HG02884 (cell line): ENCODE results near the gene PARP2.
"Not testable (repeated sequence)": the region's sequence is repeated elsewhere in the genome, so short reads cannot be mapped to it uniquely, and the experiment has no call there.

Source experiments
- ATAC-seq: cut with Tn5 transposase; IDR thresholded peaks from one replicate; pipeline ENCODE4 v1.9.1; 2021; ENCODE audit warnings: mild to moderate bottlenecking, moderate library complexity; ENCODE audit not compliant: unreplicated experiment

The PARP2 gene

GRCh38 chr14:20343092-20343861, at the start of gene PARP2:
PARP2 (plus strand) TSS chr14:20343635; CDS start chr14:20343642, 7 bp downstream.
- peak; percentile 94 for ATAC-seq

GRCh38 chr14:20294636-20295035, 48.8 kb upstream of the PARP2 start:
- ATAC-seq = no peak

GRCh38 chr14:20295067-20295466, 48.4 kb upstream of the PARP2 start:
- ATAC-seq = peak; percentile 84

GRCh38 chr14:20302042-20302755, 41.2 kb upstream of the PARP2 start:
- no peak for ATAC-seq

GRCh38 chr14:20305265-20306078, 38.0 kb upstream of the PARP2 start, which contains the start of gene TTC5:
TTC5 (minus strand) TSS chr14:20305951; CDS start chr14:20305937, 14 bp downstream.
- peak; percentile 92 for ATAC-seq

GRCh38 chr14:20306079-20306423, 37.4 kb upstream of the PARP2 start:
- no peak for ATAC-seq

GRCh38 chr14:20314026-20314425, 29.4 kb upstream of the PARP2 start:
- no peak for ATAC-seq

GRCh38 chr14:20317720-20318119, 25.7 kb upstream of the PARP2 start:
- no peak for ATAC-seq

- ATAC-seq = no peak
Observed at GRCh38 chr14:20327005-20327869, 16.2 kb upstream of the PARP2 start.

- ATAC-seq = no peak
Observed at GRCh38 chr14:20328705-20329104, 14.7 kb upstream of the PARP2 start.

- ATAC-seq = no peak
Observed at GRCh38 chr14:20329355-20329754, 14.1 kb upstream of the PARP2 start.

- no peak for ATAC-seq
Observed at GRCh38 chr14:20331053-20331613, 12.3 kb upstream of the PARP2 start.

GRCh38 chr14:20332431-20332787, 11.0 kb upstream of the PARP2 start:
- ATAC-seq = no peak

GRCh38 chr14:20332788-20333493, 10.5 kb upstream of the PARP2 start, which contains the start of gene CCNB1IP1:
CCNB1IP1 (minus strand) TSS chr14:20333279; CDS start chr14:20316523, 16,756 bp downstream.
- peak; percentile 98 for ATAC-seq

GRCh38 chr14:20333494-20333841, 10.0 kb upstream of the PARP2 start:
- peak; percentile 19 for ATAC-seq

- no peak for ATAC-seq
Observed at GRCh38 chr14:20334017-20334416, 9.4 kb upstream of the PARP2 start.

- ATAC-seq = not testable (repeated sequence)
Observed at GRCh38 chr14:20341032-20341431, 2.4 kb upstream of the PARP2 start.

GRCh38 chr14:20341646-20342045, 1.8 kb upstream of the PARP2 start:
- no peak for ATAC-seq

GRCh38 chr14:20343862-20344220, 406 bp downstream of the PARP2 start:
- no peak for ATAC-seq

- ATAC-seq = no peak
Observed at GRCh38 chr14:20345366-20345765, 1.9 kb downstream of the PARP2 start.
